Measurements from ENCODE around the gene HSD17B4.
"Not testable (repeated sequence)": the region's sequence is repeated elsewhere in the genome, so short reads cannot be mapped to it uniquely, and the experiment has no call there.

HSD17B4 gene

GRCh38 chr5:119432674-119433237, 19.5 kb upstream of the HSD17B4 start:
- not testable (repeated sequence) for DNase-seq

- DNase-seq: no peak
Measured at GRCh38 chr5:119435436-119436132, 16.7 kb upstream of the HSD17B4 start.

GRCh38 chr5:119437785-119438586, 14.3 kb upstream of the HSD17B4 start:
- DNase-seq: not testable (repeated sequence)

- DNase-seq: not testable (repeated sequence)
Measured at GRCh38 chr5:119438587-119438917, 13.7 kb upstream of the HSD17B4 start.

- DNase-seq: no peak
Measured at GRCh38 chr5:119439140-119439631, 13.1 kb upstream of the HSD17B4 start.

- DNase-seq: not testable (repeated sequence)
Measured at GRCh38 chr5:119439632-119440031, 12.7 kb upstream of the HSD17B4 start.

- not testable (repeated sequence) for DNase-seq
Measured at GRCh38 chr5:119444643-119445042, 7.7 kb upstream of the HSD17B4 start.

- DNase-seq: no peak
Measured at GRCh38 chr5:119445544-119445943, 6.8 kb upstream of the HSD17B4 start.

GRCh38 chr5:119449882-119450281, 2.4 kb upstream of the HSD17B4 start:
- DNase-seq: no peak

GRCh38 chr5:119450627-119451026, 1.7 kb upstream of the HSD17B4 start:
- not testable (repeated sequence) for DNase-seq

GRCh38 chr5:119451561-119451960, 736 bp upstream of the HSD17B4 start:
- no peak for DNase-seq

- no peak for DNase-seq
Measured at GRCh38 chr5:119452060-119452372, 281 bp upstream of the HSD17B4 start.

- DNase-seq: no peak
Measured at GRCh38 chr5:119453040-119453373, 710 bp downstream of the HSD17B4 start.

GRCh38 chr5:119454171-119454570, 1.9 kb downstream of the HSD17B4 start:
- no peak for DNase-seq

- DNase-seq: no peak
Measured at GRCh38 chr5:119458911-119459632, 6.8 kb downstream of the HSD17B4 start.

- no peak for DNase-seq
Measured at GRCh38 chr5:119465640-119466039, 13.3 kb downstream of the HSD17B4 start.

- no peak for DNase-seq
Measured at GRCh38 chr5:119468286-119468685, 16.0 kb downstream of the HSD17B4 start.

- DNase-seq: no peak
Measured at GRCh38 chr5:119470105-119470763, 17.9 kb downstream of the HSD17B4 start.

GRCh38 chr5:119470851-119471451, 18.7 kb downstream of the HSD17B4 start:
- DNase-seq: peak; percentile 21

- DNase-seq: no peak
Measured at GRCh38 chr5:119473241-119473640, 20.9 kb downstream of the HSD17B4 start.

- no peak for DNase-seq
Measured at GRCh38 chr5:119476341-119476740, 24.0 kb downstream of the HSD17B4 start.

- no peak for DNase-seq
Measured at GRCh38 chr5:119478781-119479180, 26.5 kb downstream of the HSD17B4 start.
